Airway epithelial cell (primary cell): Measurements from ENCODE around the gene SH3D21. TPM values are rescaled to one million over a fixed set of nuclear protein-coding genes. Genes with fewer than 3 reads are reported as not detected.

Experiments
- total RNA-seq: library from RNA; depleted of rRNA; stranded (reverse); fragments of >200 nt; gene quantifications from 2 replicates; pipeline ENCODE4 v1.2.3, GENCODE V29; 2015

SH3D21 gene
- total RNA-seq: 5.8 and 7.6 TPM in 2 replicates

DNA sequence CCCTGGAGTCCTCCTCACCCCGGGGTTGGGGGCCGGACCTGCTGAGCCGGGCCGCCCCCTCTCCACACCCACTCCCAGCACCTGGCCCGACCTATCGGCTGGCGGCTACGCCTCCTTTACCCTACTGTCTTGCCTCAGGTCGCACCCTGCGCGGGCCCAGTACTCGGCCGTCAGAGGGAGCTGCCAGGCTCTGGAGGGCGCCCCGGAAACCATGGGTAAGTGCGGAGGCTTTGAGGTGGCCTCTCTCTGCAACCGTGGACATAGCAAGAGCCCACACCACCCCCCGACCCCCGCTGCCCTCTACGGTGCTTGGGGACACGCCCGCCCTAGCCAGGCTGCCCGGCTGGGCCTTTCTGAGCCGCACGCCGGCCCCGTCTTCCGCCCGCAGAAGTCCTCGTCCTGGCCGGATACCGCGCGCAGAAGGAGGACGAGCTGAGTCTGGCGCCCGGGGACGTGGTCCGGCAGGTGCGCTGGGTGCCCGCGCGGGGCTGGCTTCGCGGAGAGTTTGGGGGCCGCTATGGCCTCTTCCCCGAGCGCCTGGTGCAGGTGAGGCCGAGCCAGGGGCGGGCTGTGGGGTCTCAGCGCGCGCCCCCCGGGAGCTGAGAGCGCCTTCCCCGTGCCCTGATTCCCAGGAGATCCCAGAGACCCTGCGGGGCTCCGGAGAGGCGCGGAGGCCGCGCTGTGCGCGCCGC, at the start of gene SH3D21:
Gene SH3D21 (plus strand): TSS at position 159 of the 692 bp plus-strand sequence. CDS start 53 bp downstream, at position 212.

DNA sequence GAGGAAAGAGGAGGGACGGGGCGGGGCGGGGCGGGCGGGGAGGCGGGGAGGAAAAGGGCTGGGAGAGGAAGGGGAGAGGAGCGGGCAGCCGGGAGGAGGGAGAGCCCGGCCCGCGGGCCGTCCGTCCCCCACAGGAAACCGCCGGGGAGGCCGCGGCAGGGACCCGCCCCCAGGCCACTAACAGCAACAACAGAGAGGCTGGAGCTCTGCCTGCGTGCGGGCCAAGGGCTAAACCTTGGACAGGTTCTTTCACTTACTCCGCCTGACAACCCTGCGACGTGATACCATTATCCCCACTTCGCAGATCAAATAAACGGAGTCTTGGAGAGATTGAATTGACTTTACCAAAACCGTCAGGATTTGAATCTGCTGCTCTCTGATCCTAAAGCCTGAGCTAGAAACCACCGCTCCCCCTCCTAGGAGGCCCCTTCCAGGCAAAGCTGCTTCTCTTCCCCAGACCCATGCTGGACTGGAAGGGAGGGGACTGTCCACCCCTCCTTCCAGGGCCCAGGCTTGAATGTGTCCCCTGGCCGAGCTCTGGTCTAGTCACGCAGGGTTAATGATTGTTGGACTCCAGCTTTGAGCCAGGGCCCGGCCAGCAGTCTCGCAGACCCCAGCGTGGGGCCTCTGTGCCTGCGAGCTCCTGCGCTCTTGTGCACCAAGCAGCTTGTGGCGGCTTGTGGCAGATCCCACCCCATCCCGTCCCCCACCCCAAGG, 17.6 kb downstream of the SH3D21 start, which contains the start of gene EVA1B:
Gene EVA1B (minus strand): TSS at position 10 of the 717 bp plus-strand sequence. CDS start 608 bp downstream, outside the sequence.

Other genes with a start within 250 kb of the SH3D21 start
- 0.21 and 0.65 TPM in 2 replicates for gene TEKT2, start 222.3 kb upstream of the SH3D21 start, total RNA-seq
- gene ADPRS, start 217.5 kb upstream of the SH3D21 start, total RNA-seq: 53.6 and 69.9 TPM in 2 replicates
- 0.74 and 1.1 TPM in 2 replicates for gene COL8A2, start 181.1 kb upstream of the SH3D21 start, total RNA-seq
- gene TRAPPC3, start 156.9 kb upstream of the SH3D21 start, total RNA-seq: 105 and 113 TPM in 2 replicates
- 215 and 318 TPM in 2 replicates for gene MAP7D1, start 150.2 kb upstream of the SH3D21 start, total RNA-seq
- gene THRAP3, start 81.9 kb upstream of the SH3D21 start, total RNA-seq: 55.6 and 95.5 TPM in 2 replicates
- gene EVA1B, start 17.3 kb downstream of the SH3D21 start, total RNA-seq: 32.0 and 36.7 TPM in 2 replicates
- 14.4 and 14.5 TPM in 2 replicates for gene STK40, start 79.6 kb downstream of the SH3D21 start, total RNA-seq
- 29.7 and 45.2 TPM in 2 replicates for gene LSM10, start 91.5 kb downstream of the SH3D21 start, total RNA-seq
- gene OSCP1, start 144.1 kb downstream of the SH3D21 start, total RNA-seq: 6.4 and 11.0 TPM in 2 replicates
- 94.2 and 192 TPM in 2 replicates for gene MRPS15, start 158.0 kb downstream of the SH3D21 start, total RNA-seq
- gene CSF3R, start 176.5 kb downstream of the SH3D21 start, total RNA-seq: not detected in 2 replicates